GM04504 (cell line): ENCODE results near the gene SNED1.

ENCODE experiments used
- DNase-seq: peaks from one replicate; pipeline ENCODE4 v3.0.0-alpha.2; 2012; ENCODE audit warnings: low read depth

The SNED1 gene

GRCh38 chr2:241132538-241133435, 134.4 kb downstream of the SNED1 start:
- DNase-seq: no peak

- no peak for DNase-seq
These were observed 135.0 kb downstream of the SNED1 start for GRCh38 chr2:241133436-241133820.

- DNase-seq: no peak
These were observed 136.3 kb downstream of the SNED1 start for GRCh38 chr2:241134711-241135110.

- no peak for DNase-seq
These were observed 137.3 kb downstream of the SNED1 start for GRCh38 chr2:241135737-241136136.

GRCh38 chr2:241136191-241136590, 137.8 kb downstream of the SNED1 start:
- no peak for DNase-seq

- DNase-seq: no peak
These were observed 138.3 kb downstream of the SNED1 start for GRCh38 chr2:241136661-241137260.

GRCh38 chr2:241137276-241138190, 139.1 kb downstream of the SNED1 start:
- no peak for DNase-seq

- DNase-seq: no peak
These were observed 140.1 kb downstream of the SNED1 start for GRCh38 chr2:241138471-241138870.

GRCh38 chr2:241139531-241140444, 141.4 kb downstream of the SNED1 start:
- DNase-seq: no peak

GRCh38 chr2:241140445-241140840, 142.0 kb downstream of the SNED1 start:
- no peak for DNase-seq

- DNase-seq: no peak
These were observed 142.9 kb downstream of the SNED1 start for GRCh38 chr2:241141214-241141770.

- DNase-seq: no peak
These were observed 143.6 kb downstream of the SNED1 start for GRCh38 chr2:241142063-241142462.

- no peak for DNase-seq
These were observed 144.2 kb downstream of the SNED1 start for GRCh38 chr2:241142593-241142992.
